ENCODE measurements around the gene ARPC1A. TPM values are rescaled to one million over a fixed set of nuclear protein-coding genes. Genes with fewer than 3 reads are reported as not detected.

Gene ARPC1A
- total RNA-seq, 1 experiment from 2014 or later = 201 TPM

DNA sequence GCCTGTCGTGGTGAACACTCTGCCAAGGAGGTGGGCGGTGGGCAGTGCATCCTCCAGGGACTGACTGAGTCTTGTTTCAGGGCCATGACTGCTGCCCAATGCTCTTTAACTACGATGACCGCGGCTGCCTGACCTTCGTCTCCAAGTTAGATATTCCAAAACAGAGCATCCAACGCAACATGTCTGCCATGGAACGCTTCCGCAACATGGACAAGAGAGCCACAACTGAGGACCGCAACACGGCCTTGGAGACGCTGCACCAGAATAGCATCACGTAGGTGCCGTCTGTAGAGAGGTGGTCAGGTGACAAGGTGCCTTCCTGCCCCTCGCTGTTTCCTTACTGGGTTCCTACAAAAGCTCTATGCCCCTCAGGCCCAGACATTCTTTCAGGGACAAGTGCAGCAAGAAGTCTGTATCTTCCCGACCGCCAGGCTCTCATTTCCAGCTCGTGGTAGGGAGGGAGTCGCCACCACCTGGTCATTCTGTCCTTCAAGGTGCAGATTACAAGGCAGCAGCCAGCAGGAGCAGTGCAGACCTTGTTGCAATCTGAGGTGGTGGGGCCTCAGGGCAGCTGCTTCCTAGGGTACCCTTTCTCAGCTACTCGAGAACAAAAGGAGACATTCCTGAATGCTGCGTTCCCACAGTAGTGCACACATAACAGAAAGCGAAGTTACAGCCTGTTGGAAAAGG, 33.9 kb downstream of the ARPC1A start:
- intact Hi-C loops (cut with micrococcal nuclease; ENCODE audit: unreplicated experiment) = no loop called here
- H3K27me3 ChIP-seq (replicated peaks; ENCODE audit: control insufficient read depth, insufficient read depth, low read length) = no peaks in the 10 kb centered on the region
- H3K4me1 Mint-ChIP-seq (ENCODE audit: low read depth, unreplicated experiment) = no peaks in the 10 kb centered on the region
- no peak overlapping the region for H3K27ac Mint-ChIP-seq (ENCODE audit: unreplicated experiment)
- DNase-seq = peak; percentile 31 to 51
- H3K4me3 ChIP-seq (ENCODE audit: low read depth, low read length) = no peak overlapping the region
- no peak overlapping the region for H3K4me3 Mint-ChIP-seq (ENCODE audit: unreplicated experiment)
- peaks cover 5% of the 10 kb centered on the region; the same call in 1 of the 2 replicates for H3K36me3 ChIP-seq (ENCODE audit: control insufficient read depth, insufficient read depth, low read length)
- H3K4me1 ChIP-seq = no peaks in the 10 kb centered on the region
- POLR2A ChIA-PET = no interaction called here
- H3K36me3 Mint-ChIP-seq (ENCODE audit: insufficient read depth, unreplicated experiment) = peaks cover 92% of the 10 kb centered on the region
- H3K9me3 Mint-ChIP-seq (ENCODE audit: unreplicated experiment) = no peaks in the 10 kb centered on the region
- no peaks in the 10 kb centered on the region for H3K27me3 Mint-ChIP-seq (ENCODE audit: insufficient read depth, unreplicated experiment)
- BruUV-seq (replicated peaks) = no TSS peak
- TF ChIP-seq, protein P1, sequence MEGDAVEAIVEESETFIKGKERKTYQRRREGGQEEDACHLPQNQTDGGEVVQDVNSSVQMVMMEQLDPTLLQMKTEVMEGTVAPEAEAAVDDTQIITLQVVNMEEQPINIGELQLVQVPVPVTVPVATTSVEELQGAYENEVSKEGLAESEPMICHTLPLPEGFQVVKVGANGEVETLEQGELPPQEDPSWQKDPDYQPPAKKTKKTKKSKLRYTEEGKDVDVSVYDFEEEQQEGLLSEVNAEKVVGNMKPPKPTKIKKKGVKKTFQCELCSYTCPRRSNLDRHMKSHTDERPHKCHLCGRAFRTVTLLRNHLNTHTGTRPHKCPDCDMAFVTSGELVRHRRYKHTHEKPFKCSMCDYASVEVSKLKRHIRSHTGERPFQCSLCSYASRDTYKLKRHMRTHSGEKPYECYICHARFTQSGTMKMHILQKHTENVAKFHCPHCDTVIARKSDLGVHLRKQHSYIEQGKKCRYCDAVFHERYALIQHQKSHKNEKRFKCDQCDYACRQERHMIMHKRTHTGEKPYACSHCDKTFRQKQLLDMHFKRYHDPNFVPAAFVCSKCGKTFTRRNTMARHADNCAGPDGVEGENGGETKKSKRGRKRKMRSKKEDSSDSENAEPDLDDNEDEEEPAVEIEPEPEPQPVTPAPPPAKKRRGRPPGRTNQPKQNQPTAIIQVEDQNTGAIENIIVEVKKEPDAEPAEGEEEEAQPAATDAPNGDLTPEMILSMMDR (IDR thresholded peaks at IDR 0.05; ENCODE audit: insufficient read depth in 1 of 2, low read depth in 1 of 2, low read length in 1 of 2, severe bottlenecking in 1 of 2, unreplicated experiment in 1 of 2) = peak in 1 of 2 experiments; percentile 18
- H3K9me3 ChIP-seq = no peaks in the 10 kb centered on the region
- CTCF ChIA-PET = interaction anchor here (0.7 kb wide), 1 partner anchor 1339 kb away, joined by 4 read pairs; no protein-coding TSS in a partner anchor

DNA sequence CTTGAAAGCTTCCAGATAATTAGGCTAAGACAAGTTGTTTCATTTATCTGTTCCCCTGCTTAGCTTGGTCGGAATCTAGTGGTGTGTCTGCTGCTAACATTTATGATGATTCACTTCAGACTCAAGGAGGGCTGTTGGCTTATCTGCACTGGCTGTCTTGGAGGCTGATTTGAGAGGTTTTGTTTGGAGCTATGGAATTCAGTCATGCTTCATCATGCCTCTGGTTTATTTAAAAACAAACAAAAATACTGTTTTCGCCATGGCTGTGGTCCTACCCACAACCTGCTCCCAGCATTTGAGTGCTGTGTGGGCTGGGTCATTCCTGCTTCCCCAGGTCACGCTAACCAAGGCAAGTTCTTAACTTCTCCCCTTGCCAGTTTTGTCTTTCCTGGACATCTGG, 37.1 kb downstream of the ARPC1A start:
- H3K27ac Mint-ChIP-seq (ENCODE audit: unreplicated experiment) = no peak overlapping the region
- Histone ChIP-seq H3K9me3 (no peaks in the 10 kb centered on the region), H3K36me3 (ENCODE audit: control insufficient read depth, insufficient read depth, low read length) (peaks cover 5% of the 10 kb centered on the region; the same call in 1 of the 2 replicates), H3K4me3 (ENCODE audit: low read depth, low read length) (no peak overlapping the region), H3K27me3 (replicated peaks; ENCODE audit: control insufficient read depth, insufficient read depth, low read length) (no peaks in the 10 kb centered on the region), H3K4me1 (peaks cover 6% of the 10 kb centered on the region; the same call in 1 of the 2 replicates)
- DNase-seq = no peak
- H3K36me3 Mint-ChIP-seq (ENCODE audit: insufficient read depth, unreplicated experiment) = peaks cover 92% of the 10 kb centered on the region
- POLR2A ChIA-PET = interaction anchor here (0.6 kb wide), 1 partner anchor 10 kb away, joined by 4 read pairs; no protein-coding TSS in a partner anchor
- H3K4me1 Mint-ChIP-seq (ENCODE audit: low read depth, unreplicated experiment) = no peaks in the 10 kb centered on the region
- no peak overlapping the region for H3K4me3 Mint-ChIP-seq (ENCODE audit: unreplicated experiment)
- intact Hi-C loops (cut with micrococcal nuclease; ENCODE audit: unreplicated experiment) = no loop called here
- no peaks in the 10 kb centered on the region for H3K27me3 Mint-ChIP-seq (ENCODE audit: insufficient read depth, unreplicated experiment)
- H3K9me3 Mint-ChIP-seq (ENCODE audit: unreplicated experiment) = no peaks in the 10 kb centered on the region
- TF ChIP-seq, protein P1 (IDR thresholded peaks at IDR 0.05; ENCODE audit: insufficient read depth in 1 of 2, low read depth in 1 of 2, low read length in 1 of 2, severe bottlenecking in 1 of 2, unreplicated experiment in 1 of 2) = no peak
- BruUV-seq (replicated peaks) = no TSS peak
- CTCF ChIA-PET = interaction anchor here (0.7 kb wide), 1 partner anchor 29 kb away, joined by 4 read pairs; no protein-coding TSS in a partner anchor

DNA sequence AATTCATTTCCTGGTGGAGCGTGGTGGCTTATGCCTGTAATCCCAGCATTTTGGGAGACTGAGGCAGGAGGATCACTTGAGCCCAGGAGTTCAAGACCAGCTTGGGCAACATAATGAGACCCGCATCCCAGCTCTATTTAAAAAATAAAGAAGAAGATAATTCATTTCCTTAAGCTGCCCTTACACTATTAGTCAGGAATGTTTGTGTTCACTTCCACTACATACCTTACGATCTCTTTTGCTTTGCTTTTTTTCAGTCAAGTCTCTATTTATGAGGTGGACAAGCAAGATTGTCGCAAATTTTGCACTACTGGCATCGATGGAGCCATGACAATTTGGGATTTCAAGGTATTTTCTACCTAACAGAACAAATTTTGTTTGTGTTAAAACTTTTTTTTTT, 37.6 kb downstream of the ARPC1A start:
- Mint-ChIP-seq H3K36me3 (ENCODE audit: insufficient read depth, unreplicated experiment) (peaks cover 87% of the 10 kb centered on the region), H3K27ac (ENCODE audit: unreplicated experiment) (no peak overlapping the region), H3K4me1 (ENCODE audit: low read depth, unreplicated experiment) (no peaks in the 10 kb centered on the region), H3K4me3 (ENCODE audit: unreplicated experiment) (no peak overlapping the region), H3K9me3 (ENCODE audit: unreplicated experiment) (no peaks in the 10 kb centered on the region), H3K27me3 (ENCODE audit: insufficient read depth, unreplicated experiment) (no peaks in the 10 kb centered on the region)
- peaks cover 3% of the 10 kb centered on the region; the same call in 1 of the 2 replicates for H3K36me3 ChIP-seq (ENCODE audit: control insufficient read depth, insufficient read depth, low read length)
- ChIA-PET POLR2A (no interaction called here), CTCF (no interaction called here)
- no TSS peak for BruUV-seq (replicated peaks)
- H3K4me3 ChIP-seq (ENCODE audit: low read depth, low read length) = no peak overlapping the region
- no peaks in the 10 kb centered on the region for H3K9me3 ChIP-seq
- H3K27me3 ChIP-seq (replicated peaks; ENCODE audit: control insufficient read depth, insufficient read depth, low read length) = no peaks in the 10 kb centered on the region
- TF ChIP-seq, protein P1 (IDR thresholded peaks at IDR 0.05; ENCODE audit: insufficient read depth in 1 of 2, low read depth in 1 of 2, low read length in 1 of 2, severe bottlenecking in 1 of 2, unreplicated experiment in 1 of 2) = no peak
- H3K4me1 ChIP-seq = peaks cover 6% of the 10 kb centered on the region; the same call in 1 of the 2 replicates
- intact Hi-C loops (cut with micrococcal nuclease; ENCODE audit: unreplicated experiment) = no loop called here
- DNase-seq = no peak

All from Caco-2 (cell line).